Transverse colon (tissue), 4 donors: Measurements from ENCODE around the gene TRAPPC10. TPM values are rescaled to one million over a fixed set of nuclear protein-coding genes. Genes with fewer than 3 reads are reported as not detected.

Experiments
- DNase-seq: peaks from one replicate; pipeline ENCODE4 v3.0.0-alpha.2; 2019
- H3K27ac ChIP-seq, 4 donors: fragments of 200-600 bp; sonication (generic); 2 replicates each; pipeline ENCODE4 v1.5.1; 2016 to 2018; ENCODE audit warnings: inconsistent platforms in 4 of 4
- H3K27me3 ChIP-seq: fragments of 200-600 bp; sonication (generic); 2 replicates; pipeline ENCODE4 v1.5.1; 2017; ENCODE audit warnings: inconsistent platforms
- H3K36me3 ChIP-seq, 4 donors: fragments of 200-600 bp; sonication (generic); 2 replicates each; pipeline ENCODE4 v1.5.1; 2017 to 2019; ENCODE audit warnings: inconsistent platforms in 4 of 4
- H3K4me1 ChIP-seq, 4 donors: fragments of 200-600 bp; sonication (generic); 2 replicates each; pipeline ENCODE4 v1.5.1; 2017 to 2020; ENCODE audit warnings: inconsistent platforms in 4 of 4
- H3K4me3 ChIP-seq, 4 donors: fragments of 200-600 bp; sonication (generic); 1 replicate in 1 of 4; 2 replicates in 3 of 4; pipeline versions ENCODE4 v1.5.1 to v1.6.1; 2017 to 2019; ENCODE audit warnings: inconsistent platforms in 4 of 4
- H3K9me3 ChIP-seq, 2 donors: fragments of 200-600 bp; sonication (generic); 2 replicates each; pipeline ENCODE4 v1.5.1; 2017 to 2019; ENCODE audit warnings: inconsistent platforms in 2 of 2
- CTCF ChIP-seq, 5 experiments: fragments of 200-600 bp in 3 of 5; fragments of 450-650 bp in 2 of 5; sonication (generic) in 3 of 5; IDR thresholded peaks; 1 replicate in 2 of 5; 2 replicates in 3 of 5; pipeline ENCODE4 v1.5.1; 2016 to 2017; ENCODE audit warnings: antibody characterized with exemption in 5 of 5, inconsistent platforms in 3 of 5, mild to moderate bottlenecking in 2 of 5, moderate library complexity in 1 of 5
- EP300 ChIP-seq: sonication (generic); formaldehyde crosslinking; IDR thresholded peaks from one replicate; pipeline ENCODE4 v1.6.1; 2017; ENCODE audit warnings: antibody characterized with exemption, low read depth
- POLR2A ChIP-seq: fragments of 450-650 bp; IDR thresholded peaks from one replicate; pipeline ENCODE4 v1.6.1; 2016; ENCODE audit warnings: antibody characterized with exemption, mild to moderate bottlenecking, moderate library complexity
- POLR2AphosphoS5 ChIP-seq, 3 donors: sonication (generic); formaldehyde crosslinking; IDR thresholded peaks; one replicate each; pipeline ENCODE4 v1.6.1; 2016; ENCODE audit warnings: antibody characterized with exemption in 3 of 3
- WGBS, 2 donors: methylation state at CpG; one replicate each; pipeline ENCODE4 v1.1.5; 2018; ENCODE audit warnings: low coverage in 1 of 2; 5-methylcytosine and 5-hydroxymethylcytosine counted together
- in situ Hi-C, 4 donors: fragments of 200-750 bp; cut with MboI; loops; one replicate each; pipeline versions ENCODE4 v1.15.0 to v1.15.1; 2017; ENCODE audit warnings: low sequenced_read_pairs in 3 of 4, low pct_ligation_motif_present in 1 of 4, low pct_unique_long_range_greater_than_20kb in 1 of 4
- intact Hi-C: fragments of 100-400 bp; cut with DNase I; formaldehyde crosslinking; loops from one replicate; pipeline ENCODE4 v1.15.1; 2023; ENCODE audit warnings: low total_unique reads
- total RNA-seq, 4 donors: library from RNA; depleted of rRNA; stranded (reverse); fragments of >200 nt; gene quantifications; one replicate each; pipeline ENCODE4 v1.1.0, GENCODE V29; 2016

TRAPPC10 gene
- total RNA-seq, 4 donors from 2014 or later, result 71.0 to 81.5 (median 79.8) TPM

- no peak for DNase-seq
- Histone ChIP-seq H3K4me3 (no peak overlapping the region), H3K27ac (no peak overlapping the region), H3K9me3 (no peaks in the 10 kb centered on the region), H3K4me1 (no peaks in the 10 kb centered on the region), H3K36me3 (no peaks in the 10 kb centered on the region), H3K27me3 (no peaks in the 10 kb centered on the region)
- intact Hi-C loops, result no loop called here
- in situ Hi-C loops, result loop anchor here in 1 of 4 donors (25.0 kb wide), 1 partner anchor 177 kb away; no protein-coding TSS in a partner anchor
- 79% methylated on average over 7 of the region's 7 CpGs; no CpG with 5 or more reads in 1 of the 2 donors for WGBS, 2 donors
- no peak for TF ChIP-seq POLR2A
- TF ChIP-seq CTCF (IDR thresholded peaks at IDR 0.05), result no peak
- no peak for TF ChIP-seq POLR2AphosphoS5 (IDR thresholded peaks at IDR 0.05)
- no peak for TF ChIP-seq EP300
These were observed 22.7 kb upstream of the TRAPPC10 start for GRCh38 chr21:43989401-43989800.

- no peaks in the 10 kb centered on the region for H3K36me3 ChIP-seq
- no peaks in the 10 kb centered on the region for H3K4me1 ChIP-seq
- intact Hi-C loops, result loop anchor here (1.0 kb wide), 1 partner anchor 15 kb away; no protein-coding TSS in a partner anchor
- 88% methylated on average over 33 of the region's 33 CpGs; no CpG with 5 or more reads in 1 of the 2 donors for WGBS, 2 donors
- H3K27me3 ChIP-seq, result no peaks in the 10 kb centered on the region
- no peak for DNase-seq
- no peak overlapping the region for H3K4me3 ChIP-seq
- no peaks in the 10 kb centered on the region for H3K9me3 ChIP-seq
- no peak for TF ChIP-seq POLR2A
- no peak for TF ChIP-seq CTCF (IDR thresholded peaks at IDR 0.05)
- no peak for TF ChIP-seq EP300
- no peak for TF ChIP-seq POLR2AphosphoS5 (IDR thresholded peaks at IDR 0.05)
- in situ Hi-C loops, result loop anchor here in 1 of 4 donors (25.0 kb wide), 1 partner anchor 179 kb away; no protein-coding TSS in a partner anchor
- no peak overlapping the region for H3K27ac ChIP-seq
These were observed 20.6 kb upstream of the TRAPPC10 start for GRCh38 chr21:43991447-43991991.

- Histone ChIP-seq H3K4me1 (no peaks in the 10 kb centered on the region), H3K4me3 (no peak overlapping the region), H3K9me3 (no peaks in the 10 kb centered on the region), H3K27me3 (no peaks in the 10 kb centered on the region), H3K36me3 (no peaks in the 10 kb centered on the region), H3K27ac (no peak overlapping the region)
- DNase-seq, result no peak
- TF ChIP-seq POLR2A (no peak), EP300 (no peak), POLR2AphosphoS5 (IDR thresholded peaks at IDR 0.05) (no peak), CTCF (IDR thresholded peaks at IDR 0.05) (no peak)
- WGBS, 2 donors, result 80 to 88% methylated on average over 2 to 11 of the region's 11 CpGs
- in situ Hi-C loops, result loop anchor here in 1 of 4 donors (25.0 kb wide), 1 partner anchor 180 kb away; no protein-coding TSS in a partner anchor
- intact Hi-C loops, result no loop called here
These were observed 20.0 kb upstream of the TRAPPC10 start for GRCh38 chr21:43992121-43992520.

- H3K36me3 ChIP-seq, result no peaks in the 10 kb centered on the region
- H3K9me3 ChIP-seq, result no peaks in the 10 kb centered on the region
- no peak overlapping the region for H3K4me3 ChIP-seq
- 60 to 87% methylated on average over 1 to 16 of the region's 18 CpGs for WGBS, 2 donors
- no peak overlapping the region for H3K27ac ChIP-seq
- intact Hi-C loops (no loop called here), in situ Hi-C loops (loop anchor here in 1 of 4 donors (25.0 kb wide), 1 partner anchor 181 kb away; no protein-coding TSS in a partner anchor)
- H3K4me1 ChIP-seq, result no peaks in the 10 kb centered on the region
- DNase-seq, result no peak
- TF ChIP-seq EP300, result no peak
- TF ChIP-seq POLR2AphosphoS5 (IDR thresholded peaks at IDR 0.05), result no peak
- no peak for TF ChIP-seq CTCF (IDR thresholded peaks at IDR 0.05)
- H3K27me3 ChIP-seq, result no peaks in the 10 kb centered on the region
These were observed 18.6 kb upstream of the TRAPPC10 start for GRCh38 chr21:43993420-43993934.
